Neural progenitor cell (in vitro differentiated cells): ENCODE data around the gene NAMPT. TPM values are rescaled to one million over a fixed set of nuclear protein-coding genes. Genes with fewer than 3 reads are reported as not detected.
"Not testable (repeated sequence)": the region's sequence is repeated elsewhere in the genome, so short reads cannot be mapped to it uniquely, and the experiment has no call there.

Experiments used
- DNase-seq: peaks from one replicate; pipeline ENCODE4 v3.0.0-alpha.2; 2016; ENCODE audit warnings: low spot score
- H2AFZ ChIP-seq: fragments of 200-600 bp; sonication (generic); replicated peaks from 2 replicates; pipeline ENCODE4 v1.6.1; 2016; ENCODE audit warnings: antibody characterized with exemption
- H3F3A ChIP-seq: fragments of 200-600 bp; sonication (generic); 2 replicates; pipeline ENCODE4 v1.6.1; 2016; ENCODE audit warnings: antibody characterized with exemption, low read depth
- H3K27ac ChIP-seq: fragments of 200-600 bp; sonication (generic); 2 replicates; pipeline ENCODE4 v1.5.1; 2016; ENCODE audit warnings: mild to moderate bottlenecking
- H3K27me3 ChIP-seq: fragments of 200-600 bp; sonication (generic); 2 replicates; pipeline ENCODE4 v1.6.1; 2016; ENCODE audit warnings: mild to moderate bottlenecking, moderate library complexity
- H3K36me3 ChIP-seq: fragments of 200-600 bp; sonication (generic); 2 replicates; pipeline ENCODE4 v1.5.1; 2016
- H3K4me1 ChIP-seq: fragments of 200-600 bp; sonication (generic); 2 replicates; pipeline ENCODE4 v1.6.1; 2016; ENCODE audit warnings: mixed run types
- H3K4me2 ChIP-seq: fragments of 200-600 bp; sonication (generic); 2 replicates; pipeline ENCODE4 v1.6.1; 2016
- H3K4me3 ChIP-seq: fragments of 200-600 bp; sonication (generic); 2 replicates; pipeline ENCODE4 v1.5.1; 2016
- H3K79me2 ChIP-seq: fragments of 200-600 bp; sonication (generic); 2 replicates; pipeline ENCODE4 v1.6.1; 2016; ENCODE audit warnings: low read depth
- H3K9ac ChIP-seq: fragments of 200-600 bp; sonication (generic); 2 replicates; pipeline ENCODE4 v1.6.1; 2016
- H3K9me3 ChIP-seq: fragments of 200-600 bp; sonication (generic); 2 replicates; pipeline ENCODE4 v1.5.1; 2016; ENCODE audit warnings: low read depth
- H4K20me1 ChIP-seq: fragments of 200-600 bp; sonication (generic); 2 replicates; pipeline ENCODE4 v1.6.1; 2016; ENCODE audit warnings: low read depth
- H3K27ac Mint-ChIP-seq: 3 replicates; pipeline ENCODE4 v1.8.0; 2021; ENCODE audit warnings: mixed read lengths
- H3K27me3 Mint-ChIP-seq: 2 replicates; pipeline ENCODE4 v1.8.0; 2022; ENCODE audit warnings: low read depth, mild to moderate bottlenecking, inconsistent platforms, moderate library complexity, mixed read lengths; ENCODE audit not compliant: insufficient read depth
- H3K36me3 Mint-ChIP-seq: 3 replicates; pipeline ENCODE4 v1.8.0; 2021; ENCODE audit warnings: mixed read lengths
- H3K4me1 Mint-ChIP-seq: 3 replicates; pipeline ENCODE4 v1.8.0; 2021; ENCODE audit warnings: mixed read lengths
- H3K4me3 Mint-ChIP-seq: 3 replicates; pipeline ENCODE4 v1.8.0; 2021; ENCODE audit warnings: mild to moderate bottlenecking, moderate library complexity, mixed read lengths
- H3K9me3 Mint-ChIP-seq: 3 replicates; pipeline ENCODE4 v1.8.0; 2020; ENCODE audit warnings: mixed read lengths
- CTCF ChIP-seq: fragments of 200-600 bp; sonication (generic); IDR thresholded peaks from 2 replicates; pipeline ENCODE4 v1.5.1; 2017; ENCODE audit warnings: antibody characterized with exemption, mild to moderate bottlenecking
- EZH2 ChIP-seq: fragments of 200-600 bp; sonication (generic); IDR thresholded peaks from 2 replicates; pipeline ENCODE4 v1.6.1; 2017; ENCODE audit warnings: antibody characterized with exemption, mild to moderate bottlenecking, moderate library complexity
- EZH2phosphoT487 ChIP-seq: fragments of 200-600 bp; sonication (generic); IDR thresholded peaks from 2 replicates; pipeline ENCODE4 v1.6.1; 2017; ENCODE audit warnings: antibody characterized with exemption
- total RNA-seq: library from RNA; depleted of rRNA; stranded (reverse); fragments of >200 nt; gene quantifications from 2 replicates; pipeline ENCODE4 v1.2.3, GENCODE V29; 2015; ENCODE audit warnings: low replicate concordance

Gene NAMPT
- total RNA-seq, 1 donor from 2014 or later = 143 TPM

GRCh38 chr7:106306256-106306655, 21.5 kb upstream of the NAMPT start:
- Mint-ChIP-seq H3K4me1 (no peaks in the 10 kb centered on the region), H3K9me3 (peaks cover 8% of the 10 kb centered on the region), H3K27me3 (no peaks in the 10 kb centered on the region), H3K27ac (no peak overlapping the region), H3K4me3 (no peak overlapping the region), H3K36me3 (no peaks in the 10 kb centered on the region)
- H3K27ac ChIP-seq = no peak overlapping the region
- no peaks in the 10 kb centered on the region for H3K79me2 ChIP-seq
- no peak for DNase-seq
- TF ChIP-seq CTCF (no peak), EZH2 (no peak), EZH2phosphoT487 (no peak)
- no peaks in the 10 kb centered on the region for H3K27me3 ChIP-seq
- H3K4me3 ChIP-seq = no peak overlapping the region
- no peaks in the 10 kb centered on the region for H3K4me1 ChIP-seq
- no peaks in the 10 kb centered on the region for H4K20me1 ChIP-seq
- H2AFZ ChIP-seq = no peak overlapping the region
- no peak overlapping the region for H3K4me2 ChIP-seq
- no peaks in the 10 kb centered on the region for H3K36me3 ChIP-seq
- H3F3A ChIP-seq = no peaks in the 10 kb centered on the region
- H3K9ac ChIP-seq = no peak overlapping the region
- no peaks in the 10 kb centered on the region for H3K9me3 ChIP-seq

- H3K27me3 Mint-ChIP-seq = no peaks in the 10 kb centered on the region
- no peaks in the 10 kb centered on the region for H3K36me3 ChIP-seq
- H3K27me3 ChIP-seq = no peaks in the 10 kb centered on the region
- H2AFZ ChIP-seq = peak overlapping the region; percentile 39
- no peak overlapping the region for H3K4me3 Mint-ChIP-seq
- no peaks in the 10 kb centered on the region for H3F3A ChIP-seq
- H3K9ac ChIP-seq = no peak overlapping the region
- H3K4me1 Mint-ChIP-seq = no peaks in the 10 kb centered on the region
- H3K9me3 ChIP-seq = no peaks in the 10 kb centered on the region
- no peaks in the 10 kb centered on the region for H3K79me2 ChIP-seq
- no peaks in the 10 kb centered on the region for H4K20me1 ChIP-seq
- no peak overlapping the region for H3K4me3 ChIP-seq
- no peak overlapping the region for H3K27ac ChIP-seq
- TF ChIP-seq EZH2 (no peak), CTCF (no peak), EZH2phosphoT487 (no peak)
- H3K27ac Mint-ChIP-seq = no peak overlapping the region
- no peaks in the 10 kb centered on the region for H3K36me3 Mint-ChIP-seq
- H3K9me3 Mint-ChIP-seq = peaks cover 12% of the 10 kb centered on the region
- no peak for DNase-seq
- no peaks in the 10 kb centered on the region for H3K4me1 ChIP-seq
- no peak overlapping the region for H3K4me2 ChIP-seq
Observed at GRCh38 chr7:106305732-106306131, 20.9 kb upstream of the NAMPT start.

- no peaks in the 10 kb centered on the region for H3K36me3 ChIP-seq
Observed at GRCh38 chr7:106304568-106304967, 19.8 kb upstream of the NAMPT start.

GRCh38 chr7:106298631-106299030, 13.8 kb upstream of the NAMPT start:
- not testable (repeated sequence) for H3K4me3 Mint-ChIP-seq, H3K27ac ChIP-seq, H3K79me2 ChIP-seq

More at GRCh38 chr7:106304568-106304967, 19.8 kb upstream of the NAMPT start:
- H3K27ac Mint-ChIP-seq = no peak overlapping the region
- Histone ChIP-seq H2AFZ (no peak overlapping the region), H3K9ac (no peak overlapping the region), H3K4me3 (no peak overlapping the region), H3K79me2 (no peaks in the 10 kb centered on the region), H3K27ac (no peak overlapping the region), H3K4me1 (no peaks in the 10 kb centered on the region), H3K9me3 (no peaks in the 10 kb centered on the region), H3F3A (no peaks in the 10 kb centered on the region), H3K4me2 (no peak overlapping the region), H3K27me3 (no peaks in the 10 kb centered on the region), H4K20me1 (no peaks in the 10 kb centered on the region)
- H3K36me3 Mint-ChIP-seq = no peaks in the 10 kb centered on the region
- TF ChIP-seq EZH2phosphoT487 (no peak), CTCF (no peak), EZH2 (no peak)
- no peaks in the 10 kb centered on the region for H3K4me1 Mint-ChIP-seq
- no peaks in the 10 kb centered on the region for H3K27me3 Mint-ChIP-seq
- DNase-seq = no peak
- no peak overlapping the region for H3K4me3 Mint-ChIP-seq
- peaks cover 12% of the 10 kb centered on the region for H3K9me3 Mint-ChIP-seq

GRCh38 chr7:106298155-106298554, 13.4 kb upstream of the NAMPT start:
- not testable (repeated sequence) for DNase-seq, H3K27me3 ChIP-seq, H3K36me3 ChIP-seq, H3K4me1 Mint-ChIP-seq, H3K4me3 ChIP-seq, H3K79me2 ChIP-seq, H3K27ac ChIP-seq, H3K36me3 Mint-ChIP-seq, H3K4me1 ChIP-seq, H3K27me3 Mint-ChIP-seq, H3K4me2 ChIP-seq, H3K27ac Mint-ChIP-seq, H3K9ac ChIP-seq, H4K20me1 ChIP-seq, H3K4me3 Mint-ChIP-seq, H2AFZ ChIP-seq, H3K9me3 ChIP-seq, H3F3A ChIP-seq
- peaks cover 23% of the 10 kb centered on the region for H3K9me3 Mint-ChIP-seq

More at GRCh38 chr7:106298631-106299030, 13.8 kb upstream of the NAMPT start:
- not testable (repeated sequence) for H3K4me1 ChIP-seq, H3K36me3 Mint-ChIP-seq, H2AFZ ChIP-seq, H3K9ac ChIP-seq, H3K27me3 ChIP-seq, H3F3A ChIP-seq, H3K27me3 Mint-ChIP-seq, H3K4me3 ChIP-seq, H3K9me3 ChIP-seq, H3K27ac Mint-ChIP-seq, H4K20me1 ChIP-seq, H3K4me1 Mint-ChIP-seq, H3K36me3 ChIP-seq, H3K4me2 ChIP-seq, DNase-seq
- H3K9me3 Mint-ChIP-seq = peaks cover 25% of the 10 kb centered on the region
